ENCODE measurements around the gene CLBA1.

GRCh38 chr14:104968541-104969401 is 16.8 kb upstream of the CLBA1 start:
- TF ChIP-seq ZNF792 (tag by site-specific recombination; IDR thresholded peaks at IDR 0.05) (no peak), CTCF (tag by site-specific recombination; IDR thresholded peaks at IDR 0.05) (no peak), ZNF140 (tag by site-specific recombination; IDR thresholded peaks at IDR 0.05) (no peak), ZNF398 (tag by site-specific recombination; IDR thresholded peaks at IDR 0.05) (no peak)
